HG03571 (cell line): Measurements from ENCODE around the gene MYB.
"Not testable (repeated sequence)": the region's sequence is repeated elsewhere in the genome, so short reads cannot be mapped to it uniquely, and the experiment has no call there.

Experiments used
- ATAC-seq: cut with Tn5 transposase; IDR thresholded peaks from one replicate; pipeline ENCODE4 v1.9.1; 2021; ENCODE audit not compliant: unreplicated experiment

Gene MYB

GRCh38 chr6:135243871-135244796, 63.0 kb downstream of the MYB start:
- no peak for ATAC-seq

- no peak for ATAC-seq
Observed at GRCh38 chr6:135244805-135245204, 63.7 kb downstream of the MYB start.

- not testable (repeated sequence) for ATAC-seq
Observed at GRCh38 chr6:135246412-135247012, 65.4 kb downstream of the MYB start.

- no peak for ATAC-seq
Observed at GRCh38 chr6:135250234-135250633, 69.1 kb downstream of the MYB start.

GRCh38 chr6:135250751-135251497, 69.8 kb downstream of the MYB start:
- no peak for ATAC-seq

GRCh38 chr6:135251498-135252441, 70.7 kb downstream of the MYB start:
- no peak for ATAC-seq

- no peak for ATAC-seq
Observed at GRCh38 chr6:135254471-135254870, 73.4 kb downstream of the MYB start.

GRCh38 chr6:135256866-135257265, 75.8 kb downstream of the MYB start:
- no peak for ATAC-seq

GRCh38 chr6:135257631-135258405, 76.7 kb downstream of the MYB start:
- no peak for ATAC-seq

- ATAC-seq = no peak
Observed at GRCh38 chr6:135258970-135259369, 77.9 kb downstream of the MYB start.

- ATAC-seq = no peak
Observed at GRCh38 chr6:135260612-135261011, 79.5 kb downstream of the MYB start.

GRCh38 chr6:135261872-135262725, 81.0 kb downstream of the MYB start:
- ATAC-seq = no peak

GRCh38 chr6:135265278-135265677, 84.2 kb downstream of the MYB start:
- ATAC-seq = no peak

GRCh38 chr6:135266675-135267074, 85.6 kb downstream of the MYB start:
- ATAC-seq = no peak

GRCh38 chr6:135267085-135267484, 86.0 kb downstream of the MYB start:
- no peak for ATAC-seq

- ATAC-seq = no peak
Observed at GRCh38 chr6:135268263-135268662, 87.2 kb downstream of the MYB start.

GRCh38 chr6:135268740-135269139, 87.6 kb downstream of the MYB start:
- ATAC-seq = no peak
